ENCODE measurements around the gene ARHGAP28.

GRCh38 chr18:6807515-6808257 lies 78.2 kb downstream of the ARHGAP28 start:
- TF ChIP-seq CTCF (IDR thresholded peaks at IDR 0.05), result no peak
- TF ChIP-seq POLR2A (IDR thresholded peaks at IDR 0.05), result no peak

All from body of pancreas (tissue), 4 donors.